GM19043 (cell line): ENCODE measurements around the gene PADI4.

ENCODE experiments used
- ATAC-seq: cut with Tn5 transposase; IDR thresholded peaks from one replicate; pipeline ENCODE4 v1.9.1; 2021; ENCODE audit warnings: low read depth; ENCODE audit not compliant: unreplicated experiment

Gene PADI4

DNA sequence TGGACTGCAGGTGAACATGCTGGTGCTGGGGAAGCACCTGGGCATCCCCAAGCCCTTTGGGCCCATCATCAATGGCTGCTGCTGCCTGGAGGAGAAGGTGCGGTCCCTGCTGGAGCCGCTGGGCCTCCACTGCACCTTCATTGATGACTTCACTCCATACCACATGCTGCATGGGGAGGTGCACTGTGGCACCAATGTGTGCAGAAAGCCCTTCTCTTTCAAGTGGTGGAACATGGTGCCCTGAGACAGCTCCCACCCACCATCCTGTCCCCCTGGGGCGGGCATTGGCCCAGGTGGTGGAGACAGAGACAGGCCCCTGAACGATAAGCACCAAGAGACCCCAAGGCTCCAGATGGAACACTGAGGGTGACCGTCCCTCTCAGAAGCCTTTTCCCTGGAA lies 25.2 kb upstream of the PADI4 start:
- ATAC-seq, result no peak

DNA sequence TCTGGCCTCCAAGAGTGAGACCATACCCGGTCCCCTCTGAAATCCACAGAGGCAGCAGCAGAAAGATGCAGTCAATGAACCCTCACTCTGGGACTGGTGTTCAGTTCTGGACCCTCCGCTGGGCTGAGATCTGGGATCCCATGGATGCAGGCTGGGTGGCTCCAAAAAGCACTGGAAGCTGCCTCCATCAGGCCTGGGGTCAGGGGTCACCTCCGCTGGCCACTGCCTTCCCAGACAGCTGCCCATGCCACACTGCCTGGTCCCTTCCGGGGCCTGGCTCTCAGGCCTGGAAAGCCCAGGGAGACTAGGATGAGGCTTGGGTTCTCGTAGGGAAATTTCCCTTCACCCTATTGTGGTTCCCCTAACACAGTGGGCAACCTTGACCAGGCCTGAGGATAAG lies 21.4 kb upstream of the PADI4 start:
- ATAC-seq, result no peak

DNA sequence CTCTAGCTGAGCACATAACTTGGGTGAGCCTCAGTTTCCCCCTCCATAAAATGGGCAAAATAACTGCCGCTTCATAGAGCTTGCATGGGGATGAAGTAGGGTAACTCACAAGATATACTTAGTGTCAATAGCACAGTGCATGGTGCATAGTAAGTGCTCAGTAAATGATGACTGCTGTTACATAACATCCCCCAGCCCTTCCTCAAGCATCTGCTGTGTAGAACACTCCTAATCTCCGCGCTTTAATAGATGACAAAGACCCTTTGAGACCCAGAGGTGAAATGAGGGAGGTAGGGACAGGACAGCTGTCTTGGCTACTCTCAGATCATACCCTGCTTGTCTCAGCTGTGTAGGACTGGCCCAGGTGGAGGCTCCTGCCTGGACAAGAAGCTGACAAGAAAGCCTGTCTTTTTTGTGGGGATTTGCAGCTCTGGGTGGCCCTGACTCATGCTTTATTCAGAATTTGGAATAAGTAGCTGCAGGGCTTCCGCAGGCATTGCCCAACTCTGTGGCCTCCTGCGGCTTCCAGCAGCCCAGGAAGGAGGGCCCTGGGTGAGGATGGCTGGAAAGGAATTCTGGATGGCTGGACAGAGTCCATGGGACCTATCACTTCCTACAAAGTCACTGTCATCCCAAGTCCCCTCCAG lies 20.7 kb upstream of the PADI4 start:
- no peak for ATAC-seq

DNA sequence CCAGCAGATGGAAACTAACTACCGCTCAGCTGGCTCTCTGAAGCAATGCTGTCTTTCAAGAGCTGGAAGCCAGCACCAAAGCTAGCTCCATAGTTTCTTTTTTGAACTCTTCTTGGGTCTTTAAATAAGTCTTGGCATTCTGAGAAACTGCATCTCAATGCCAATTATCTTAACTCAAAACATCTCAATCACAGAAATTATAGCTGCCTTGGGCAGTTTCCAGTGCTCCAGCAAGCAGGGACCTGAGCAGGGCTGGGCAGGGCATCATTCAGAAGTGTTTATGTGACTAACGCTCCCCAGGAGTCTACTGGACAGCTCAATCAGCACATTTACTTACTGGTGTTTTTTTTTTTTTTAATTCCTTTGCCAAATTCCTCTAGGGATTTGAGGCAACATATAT lies 18.3 kb upstream of the PADI4 start:
- no peak for ATAC-seq

DNA sequence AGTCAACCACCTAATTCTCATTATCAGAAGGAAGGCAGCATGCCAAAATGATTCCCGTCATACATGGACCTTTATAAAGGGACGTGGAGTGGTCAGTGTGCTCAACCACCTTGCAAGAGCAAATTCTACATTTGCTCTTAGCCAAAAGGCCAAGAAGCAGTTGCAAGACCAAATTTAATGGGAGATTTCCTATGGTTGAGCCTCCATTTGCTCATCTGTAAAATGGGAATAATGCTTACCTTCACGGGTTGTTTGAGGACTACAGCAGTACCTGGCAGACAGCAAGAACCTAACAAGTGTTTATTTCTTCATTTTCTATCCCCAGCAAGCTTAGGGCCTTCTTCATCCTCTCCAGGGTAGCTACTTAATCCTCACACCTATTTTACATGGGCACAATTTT lies 17.4 kb upstream of the PADI4 start:
- no peak for ATAC-seq

DNA sequence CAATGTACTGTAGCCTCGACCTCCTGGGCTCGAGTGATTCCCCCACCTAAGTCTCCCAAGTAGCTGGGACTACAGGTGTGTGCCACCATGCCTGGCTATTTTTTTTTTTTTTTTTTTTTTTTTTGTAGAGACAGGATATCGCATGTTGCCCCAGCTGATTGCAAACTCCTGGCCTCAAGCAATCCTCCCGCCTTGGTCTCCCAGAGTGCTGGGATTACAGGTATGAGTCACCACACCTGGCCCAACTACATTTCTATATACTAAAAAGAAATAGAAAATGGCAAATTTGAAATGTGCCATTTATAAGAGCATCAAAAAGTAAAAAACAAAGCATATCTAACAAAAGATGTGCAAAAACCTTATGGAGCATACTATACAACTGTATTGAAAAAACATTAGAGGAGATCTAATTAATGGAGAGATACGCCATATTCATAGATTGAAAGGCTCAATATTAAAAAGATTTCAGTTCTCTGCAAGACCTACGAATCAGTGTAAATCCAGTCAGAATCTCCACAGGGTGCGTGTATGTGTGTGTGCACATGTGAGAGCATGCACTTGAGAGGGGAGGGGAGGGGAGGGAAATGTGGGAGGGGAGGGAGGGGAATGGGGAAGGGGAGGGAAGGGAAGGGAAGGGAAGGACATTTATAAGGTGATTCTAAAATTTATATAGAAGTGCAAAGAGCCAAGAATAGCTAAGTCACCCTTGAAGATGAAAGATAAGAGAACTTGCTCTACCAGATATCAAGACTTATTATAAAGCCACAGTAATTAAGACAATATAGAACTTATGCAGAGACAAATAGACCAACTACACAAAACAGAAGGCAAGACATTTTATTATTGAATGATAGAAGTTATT lies 15.5 kb upstream of the PADI4 start:
- ATAC-seq, result no peak

DNA sequence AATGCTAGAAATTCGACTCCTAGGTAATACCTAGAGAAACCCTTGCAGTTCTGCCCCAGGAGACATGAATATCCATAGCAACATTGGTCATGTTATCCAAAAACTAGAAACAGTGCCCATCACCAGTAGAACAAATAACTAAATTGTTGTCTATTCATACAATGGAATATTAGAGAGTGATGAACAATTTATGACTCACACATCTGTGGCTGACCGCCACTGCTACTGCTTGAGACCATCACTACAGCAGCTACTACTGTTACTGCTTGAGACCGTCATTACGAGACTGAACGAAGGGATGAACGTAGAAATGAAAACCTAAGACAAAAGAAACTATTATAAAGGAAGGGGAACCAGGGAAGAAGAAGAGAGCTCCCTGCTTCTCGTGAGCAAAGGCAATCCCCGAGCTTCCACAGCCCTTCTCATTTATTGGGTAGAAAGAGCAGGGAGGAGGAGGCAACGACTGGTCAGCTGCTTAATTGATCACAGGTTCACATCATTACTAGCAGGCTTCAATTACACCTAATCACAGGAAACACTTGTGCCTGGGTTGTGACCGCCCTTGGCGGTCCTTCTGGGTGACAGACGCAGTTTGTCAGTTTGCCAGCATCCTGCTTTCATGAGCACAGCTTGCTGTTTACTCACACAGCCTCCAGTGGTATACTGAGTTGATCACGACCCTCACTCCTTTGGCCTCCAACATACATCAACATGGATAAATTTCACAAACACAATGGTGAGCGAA lies 14.1 kb upstream of the PADI4 start:
- no peak for ATAC-seq

DNA sequence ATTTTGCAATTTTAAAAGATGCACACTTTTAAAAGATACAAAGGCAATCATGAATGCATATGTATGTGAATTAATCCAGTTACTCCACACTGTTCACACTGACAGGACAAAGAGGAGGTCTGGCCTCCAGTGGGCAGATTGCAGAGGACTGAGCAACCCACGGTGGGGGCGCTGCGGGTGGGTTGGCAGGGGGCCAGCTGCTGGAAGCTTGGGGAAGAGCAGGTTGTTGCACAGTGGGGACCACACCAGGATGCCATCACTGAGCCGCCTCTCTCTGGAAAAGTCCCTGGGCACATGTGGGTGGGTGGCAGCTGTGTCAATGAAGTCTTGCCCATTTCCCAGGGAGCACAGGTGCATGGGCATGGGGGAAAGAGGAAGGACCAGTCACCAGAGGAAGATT lies 12.7 kb upstream of the PADI4 start:
- no peak for ATAC-seq

DNA sequence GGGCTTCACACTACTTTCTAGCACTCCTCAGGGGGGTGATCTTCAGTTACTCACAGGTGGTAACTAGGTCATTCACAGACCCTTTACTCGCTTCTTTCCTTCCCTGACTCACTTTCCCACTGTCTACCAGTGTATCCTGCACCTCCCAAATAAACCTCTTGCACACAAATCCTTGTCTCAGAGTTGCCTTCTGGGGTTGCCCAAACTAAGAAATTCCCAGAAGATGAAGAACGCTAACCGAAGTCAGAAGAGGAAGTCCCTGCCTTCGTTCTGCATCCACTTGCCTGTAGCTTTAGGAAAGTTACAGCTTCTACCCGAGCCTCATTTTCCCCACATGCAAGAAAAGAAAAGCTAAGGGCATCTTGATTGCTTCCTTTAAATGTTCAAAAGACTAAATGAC lies 11.9 kb upstream of the PADI4 start:
- no peak for ATAC-seq

DNA sequence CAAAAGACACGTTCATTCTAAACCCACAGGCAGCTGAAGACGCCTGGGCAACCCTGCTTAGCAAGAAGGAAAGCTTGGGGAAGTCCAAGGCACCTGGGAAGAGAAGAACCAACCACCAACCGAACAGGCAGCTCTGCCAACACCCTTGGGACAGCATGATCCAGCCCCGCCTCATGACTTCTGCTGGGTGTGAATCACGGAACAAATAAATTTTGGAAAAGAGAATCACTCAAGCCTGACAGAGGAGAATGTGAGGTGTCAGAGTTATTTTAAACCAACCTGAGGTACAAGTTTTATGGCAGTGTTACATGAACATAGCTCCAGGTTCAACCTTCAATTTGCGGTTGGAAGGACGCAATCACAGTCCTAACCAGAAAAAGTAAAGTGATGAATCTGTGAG lies 10.0 kb upstream of the PADI4 start:
- ATAC-seq, result no peak

DNA sequence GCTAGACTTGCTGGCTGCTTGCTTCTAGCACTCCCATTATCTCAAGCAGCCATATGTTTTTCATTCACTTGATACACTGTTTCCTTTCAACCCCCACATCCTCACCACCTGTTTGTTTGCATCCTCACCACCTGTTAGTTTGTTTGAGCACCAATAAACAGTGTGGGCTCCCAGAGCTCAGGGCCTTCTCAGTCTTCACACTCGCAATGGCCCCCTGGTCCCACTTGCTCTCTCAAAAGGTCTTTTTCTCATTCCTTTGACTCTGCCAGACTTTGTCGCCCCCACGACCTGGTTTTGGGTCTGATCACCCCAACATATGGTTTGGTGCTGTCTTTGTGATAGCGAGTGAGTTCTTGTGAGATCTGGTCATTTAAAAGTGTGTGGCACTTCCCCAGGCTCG lies 6.2 kb upstream of the PADI4 start:
- ATAC-seq, result no peak

DNA sequence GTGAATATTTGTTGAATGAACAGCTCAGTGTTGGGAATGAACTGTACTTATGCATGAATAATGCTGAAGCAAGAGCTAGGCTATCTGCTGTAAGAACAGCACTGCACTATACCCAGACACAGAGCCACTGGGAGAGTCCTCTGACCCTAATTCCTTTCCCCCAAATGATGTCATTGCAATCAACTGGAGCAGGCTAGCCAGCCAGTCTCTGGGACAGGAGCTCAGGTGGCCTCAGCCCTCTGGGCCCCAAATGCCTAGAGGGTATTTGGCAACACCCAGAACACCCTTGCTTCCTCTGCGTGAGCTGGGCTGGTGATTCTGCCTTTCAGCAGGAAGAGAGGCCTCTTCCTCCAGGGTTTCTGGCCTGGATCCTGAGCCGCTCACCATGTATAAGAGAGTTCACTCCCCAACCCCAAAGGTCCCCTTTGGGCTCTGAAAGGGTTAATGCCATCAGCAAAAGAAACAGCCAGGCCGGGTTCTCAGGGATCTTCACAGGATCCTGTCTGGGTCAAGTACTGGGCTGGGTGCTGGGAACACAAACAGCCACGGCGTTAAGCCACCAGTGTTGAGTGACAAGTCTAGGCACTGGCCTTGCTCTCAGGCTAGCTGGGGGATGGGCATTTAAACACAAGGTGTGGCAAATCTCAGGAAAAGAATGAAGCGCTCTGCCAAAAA lies 3.7 kb upstream of the PADI4 start:
- ATAC-seq, result no peak

DNA sequence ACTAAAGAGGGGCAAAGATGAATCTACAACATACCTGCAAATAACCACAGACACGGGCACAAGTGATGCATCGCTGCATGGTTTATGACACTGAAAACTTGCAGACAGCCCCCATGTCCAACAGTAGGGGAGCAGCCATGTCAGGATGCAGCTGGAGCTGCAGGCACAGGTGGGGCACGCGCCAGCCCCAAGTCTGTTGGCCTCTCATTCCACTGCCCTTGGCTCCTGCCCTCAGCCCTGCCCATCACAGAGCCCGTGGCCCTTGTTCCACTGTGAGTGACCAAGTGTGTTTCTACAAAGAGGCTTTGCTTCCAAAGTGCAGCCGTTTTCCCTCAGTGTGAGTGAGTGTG lies 3.2 kb upstream of the PADI4 start:
- ATAC-seq, result no peak

DNA sequence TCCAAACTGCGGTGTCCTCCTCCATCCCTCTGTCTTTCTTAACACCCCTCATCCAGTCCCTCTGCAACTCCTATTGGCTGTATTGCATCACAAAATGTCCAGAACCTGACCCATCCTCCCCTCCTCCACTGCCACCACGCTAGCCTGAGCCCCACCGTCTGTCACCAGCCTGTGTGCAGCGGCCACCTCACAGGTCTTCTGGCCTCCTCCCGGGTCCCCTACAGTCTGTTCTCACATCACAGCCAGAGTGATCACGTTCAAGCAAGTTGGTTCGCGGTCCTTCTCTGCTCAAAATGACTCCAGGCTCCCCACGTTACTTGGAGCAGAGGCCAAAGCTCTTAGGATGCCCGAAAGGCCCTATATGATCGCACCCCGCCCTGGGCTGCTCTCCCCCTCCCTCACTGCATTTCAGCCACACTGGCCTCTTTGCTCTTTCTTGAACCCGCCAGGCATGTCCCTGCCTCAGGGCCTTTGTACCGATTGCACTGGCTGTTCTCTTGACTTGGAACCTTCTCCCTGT lies 2.4 kb upstream of the PADI4 start:
- ATAC-seq, result no peak

DNA sequence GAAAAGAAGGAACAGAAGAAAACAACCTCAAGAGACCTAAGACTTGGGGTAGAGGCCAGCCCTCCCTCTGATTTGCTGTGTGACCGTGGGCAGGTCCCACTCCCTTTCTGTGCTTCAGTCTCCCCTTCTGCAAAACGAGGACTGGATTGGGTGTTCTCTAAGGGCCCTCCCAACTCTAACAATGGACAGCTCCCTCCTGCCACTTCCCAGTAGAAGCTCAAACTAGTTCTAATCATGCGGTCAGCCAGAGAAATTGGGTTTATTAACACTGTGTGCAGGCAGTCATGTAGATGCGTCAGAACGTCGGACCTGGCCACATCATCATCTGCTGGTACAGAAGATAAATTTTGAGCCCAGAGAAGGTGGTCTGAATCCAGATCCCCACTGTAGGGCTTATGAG lies 1.6 kb upstream of the PADI4 start:
- no peak for ATAC-seq

DNA sequence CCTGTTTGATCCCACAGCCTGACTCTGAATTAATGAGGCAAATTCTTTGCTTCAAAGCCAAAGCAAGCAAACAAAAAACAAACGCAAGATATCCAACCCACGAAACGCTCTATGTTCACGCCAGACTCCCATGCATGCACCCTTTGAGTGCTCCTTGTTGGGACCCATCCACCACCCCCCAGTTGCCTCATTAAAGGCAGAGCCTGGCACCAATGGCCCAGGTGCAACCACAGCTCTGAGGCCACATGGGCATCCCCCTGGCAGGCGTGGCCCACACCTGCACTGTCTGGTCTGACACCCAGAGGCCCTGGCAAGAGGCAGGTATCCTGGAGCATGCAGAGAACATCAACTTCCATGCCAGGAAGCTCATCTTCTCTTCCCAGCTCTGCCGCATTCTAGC lies 1.1 kb upstream of the PADI4 start:
- no peak for ATAC-seq

DNA sequence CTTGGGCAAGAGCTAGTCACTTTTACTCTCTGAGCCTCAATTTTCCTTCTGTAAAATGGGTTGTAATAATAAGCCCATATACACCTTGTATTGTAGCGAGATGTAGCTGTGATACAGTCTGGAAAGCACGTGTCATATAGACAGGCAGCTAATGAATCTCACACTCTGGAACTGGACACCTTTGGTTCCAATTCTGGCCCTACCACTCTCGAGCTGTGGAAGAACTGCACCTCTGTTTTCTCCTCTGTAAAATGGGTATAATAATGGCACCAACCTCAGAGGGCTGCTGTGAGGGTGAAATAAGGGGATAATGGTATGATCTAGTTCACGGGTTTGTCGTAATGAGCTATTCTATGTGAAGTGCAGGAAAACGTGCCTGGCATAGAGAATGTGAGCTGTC lies 668 bp upstream of the PADI4 start:
- ATAC-seq, result no peak

DNA sequence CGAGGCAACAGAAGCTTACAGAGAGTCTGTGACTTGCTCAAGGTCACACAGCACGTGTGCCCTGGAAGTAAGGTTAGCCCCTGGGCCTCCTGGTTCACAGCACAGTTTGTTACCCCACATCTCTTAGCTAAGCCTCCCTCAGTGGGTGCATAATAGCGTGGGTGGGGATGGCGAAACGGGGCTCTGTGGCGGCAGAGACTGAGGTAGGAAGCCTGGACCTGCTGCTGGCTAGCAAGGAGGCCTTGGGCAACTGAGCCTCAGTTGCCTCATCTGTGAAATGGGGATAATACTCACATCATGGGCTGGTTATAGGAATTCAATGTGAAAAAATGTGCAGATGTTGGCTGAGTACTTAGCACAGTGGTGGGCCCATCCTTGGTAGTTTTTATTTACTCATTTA lies 596 bp downstream of the PADI4 start:
- no peak for ATAC-seq

DNA sequence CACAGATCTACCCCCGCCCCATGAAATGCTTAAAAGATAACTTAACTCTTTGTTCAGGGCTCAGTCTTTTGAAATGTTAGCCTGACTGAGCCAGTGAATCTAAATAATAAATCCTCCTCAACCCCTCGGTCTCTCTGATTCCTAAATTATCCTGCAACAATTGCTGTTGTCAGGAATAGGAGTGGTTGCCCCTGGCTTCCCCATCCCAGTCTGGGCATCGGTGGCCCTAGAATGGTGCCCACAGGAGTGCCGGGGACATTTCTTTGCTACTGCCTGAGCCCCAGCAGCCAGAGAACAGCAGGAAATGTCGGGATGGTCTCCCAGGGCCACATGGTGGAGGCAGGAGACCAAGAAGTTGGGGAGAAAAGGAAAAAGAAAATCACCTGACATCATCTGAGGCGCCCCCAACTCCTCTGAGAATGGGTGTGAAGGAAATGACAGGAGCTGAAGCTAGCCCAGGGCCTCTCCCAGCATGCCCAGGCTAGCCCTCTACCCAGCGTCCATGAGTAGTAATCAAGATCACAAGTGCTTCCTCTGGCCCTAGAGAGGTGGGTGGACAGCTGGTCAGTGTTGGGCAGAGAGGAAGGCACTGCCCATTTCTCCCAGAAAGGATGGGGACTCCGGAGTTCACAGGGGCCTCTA lies 1.6 kb downstream of the PADI4 start:
- ATAC-seq, result no peak

DNA sequence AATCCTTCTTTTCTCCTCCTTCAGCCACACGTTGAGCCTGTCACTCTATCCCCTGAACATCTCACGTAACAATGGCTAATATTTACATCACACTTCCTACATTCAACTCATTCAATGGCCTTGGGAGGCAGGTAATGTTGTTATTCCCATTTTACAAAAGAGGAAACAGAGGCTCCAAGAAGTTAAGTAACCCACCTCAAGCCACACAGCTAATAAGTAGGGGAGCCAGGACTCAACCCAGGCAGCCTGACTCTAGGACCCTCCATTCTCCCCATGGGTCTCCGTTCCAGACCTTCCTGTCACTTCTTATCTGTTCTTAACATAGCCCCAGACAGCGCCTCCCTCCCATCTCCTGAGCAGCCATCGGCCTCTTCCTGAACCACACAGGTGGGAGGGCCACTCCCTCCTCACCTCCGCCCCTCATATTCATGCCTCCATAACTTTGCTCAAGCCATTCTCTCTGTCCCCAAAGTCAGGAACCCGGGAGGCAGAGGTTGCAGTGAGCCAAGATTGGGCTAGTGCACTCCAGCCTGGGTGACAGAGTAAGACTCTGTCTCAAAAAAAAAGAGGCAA lies 2.2 kb downstream of the PADI4 start:
- no peak for ATAC-seq
